GM23248 (cell line): ENCODE results near the gene TSPAN5.

ENCODE experiments used
- EZH2 ChIP-seq: fragments of 200-600 bp; sonication (generic); IDR thresholded peaks from 2 replicates; pipeline ENCODE4 v1.6.1; 2018; ENCODE audit warnings: antibody characterized with exemption, mild to moderate bottlenecking; ENCODE audit not compliant: insufficient read depth, poor library complexity, severe bottlenecking
- EZH2phosphoT487 ChIP-seq: fragments of 200-600 bp; sonication (generic); IDR thresholded peaks from 2 replicates; pipeline ENCODE4 v1.6.1; 2018; ENCODE audit warnings: antibody characterized with exemption, moderate library complexity, mild to moderate bottlenecking, low read depth; ENCODE audit not compliant: insufficient read depth

DNA sequence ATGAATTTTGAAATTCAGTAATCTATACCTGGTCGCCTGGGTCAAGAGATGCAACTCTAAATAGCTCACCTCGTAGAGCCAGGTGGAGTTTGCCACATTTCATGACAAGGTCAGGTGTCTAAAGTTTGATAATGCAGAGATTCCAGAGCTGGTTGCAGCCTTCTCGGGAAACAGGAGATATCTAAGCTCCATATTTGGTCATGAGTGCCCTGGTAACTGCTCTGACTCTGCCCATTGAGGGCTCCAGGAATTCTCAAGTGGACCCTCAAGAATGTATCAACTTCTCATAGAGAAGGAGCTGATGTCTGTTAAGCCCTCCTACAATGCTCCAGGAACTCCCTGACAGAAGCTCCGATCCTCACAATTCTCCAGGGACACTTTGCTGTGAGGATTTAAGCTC lies 33.2 kb upstream of the TSPAN5 start:
- TF ChIP-seq EZH2: no peak
- TF ChIP-seq EZH2phosphoT487: no peak
